ENCODE data around the gene CSH2. TPM values are rescaled to one million over a fixed set of nuclear protein-coding genes. Genes with fewer than 3 reads are reported as not detected.

Gene CSH2
- total and polyA plus RNA-seq, 2 of the 13 experiments (the other 11 are each of a cell fraction or from before 2014, with no cell fraction given) = not detected

GRCh38 chr17:63842540-63843386 lies 30.7 kb downstream of the CSH2 start, which contains the start of gene SMARCD2 (continued):
- peak; percentile 69; the same call in 1 of the 2 replicates for TF ChIP-seq ZBTB26 (CRISPR knock-in tag; IDR thresholded peaks at IDR 0.05; ENCODE audit: borderline replicate concordance)
- peak; percentile 91; the same call in 1 of the 2 replicates for TF ChIP-seq NR1H2 (CRISPR knock-in tag; IDR thresholded peaks at IDR 0.05; ENCODE audit: borderline replicate concordance, low read depth)
- TF ChIP-seq PHF8 (CRISPR knock-in tag; IDR thresholded peaks at IDR 0.05) = peak; percentile 86
- peak; percentile 47; the same call in 1 of the 2 replicates for TF ChIP-seq TFAP4 (IDR thresholded peaks at IDR 0.05; ENCODE audit: borderline replicate concordance, low read depth)
- peak; percentile 92 for TF ChIP-seq TBX2 (CRISPR knock-in tag; IDR thresholded peaks at IDR 0.05; ENCODE audit: borderline replicate concordance)
- no peak; the same call in 1 of the 2 replicates for TF ChIP-seq CENPBD1 (CRISPR knock-in tag; IDR thresholded peaks at IDR 0.05; ENCODE audit: borderline replicate concordance, low read depth)
- TF ChIP-seq ZNF597 (CRISPR knock-in tag; IDR thresholded peaks at IDR 0.05) = no peak; the same call in 1 of the 2 replicates
- TF ChIP-seq PRDM15 (CRISPR knock-in tag; IDR thresholded peaks at IDR 0.05) = peak; percentile 99
- peak; percentile 69; the same call in 1 of the 2 replicates for TF ChIP-seq ZNF598 (CRISPR knock-in tag; IDR thresholded peaks at IDR 0.05; ENCODE audit: borderline replicate concordance)
- TF ChIP-seq MAX (IDR thresholded peaks at IDR 0.05) = peak; percentile 71; the same call in 1 of the 2 replicates
- TF ChIP-seq STAT5B (CRISPR knock-in tag; IDR thresholded peaks at IDR 0.05) = peak; percentile 67; the same call in 1 of the 2 replicates
- peak; percentile 98 for TF ChIP-seq ERF (CRISPR knock-in tag; IDR thresholded peaks at IDR 0.05)
- TF ChIP-seq ATF3 (CRISPR knock-in tag; IDR thresholded peaks at IDR 0.05) = peak; percentile 80
- TF ChIP-seq MYNN (CRISPR knock-in tag; IDR thresholded peaks at IDR 0.05; ENCODE audit: low read depth) = peak; percentile 94
- TF ChIP-seq KDM4B (CRISPR knock-in tag; IDR thresholded peaks at IDR 0.05) = peak; percentile 96; the same call in 1 of the 2 replicates
- TF ChIP-seq KDM1A (CRISPR knock-in tag; IDR thresholded peaks at IDR 0.05) = peak; percentile 84
- peak; percentile 28 for TF ChIP-seq AHR (CRISPR knock-in tag; IDR thresholded peaks at IDR 0.05)
